GM10248 (cell line): ENCODE data around the gene MARCHF6.

ENCODE experiments used
- CTCF ChIA-PET: fragments of 300-600 bp; sonication (Branson Sonifier 250); formaldehyde crosslinking; extraction: SDS; loops from one replicate; lab custom pipeline; 2021; ENCODE audit warnings: antibody characterized with exemption; lab: Yijun Ruan, JAX
- POLR2A ChIA-PET: fragments of 350-650 bp; sonication (Branson Sonifier 250); formaldehyde crosslinking; extraction: SDS; loops from one replicate; lab custom pipeline; 2020; ENCODE audit warnings: antibody characterized with exemption; lab: Yijun Ruan, JAX
- DNase-seq: peaks from one replicate; pipeline ENCODE4 v3.0.0; 2012; ENCODE audit errors: extremely low spot score
- TF ChIP-seq, protein P1 (sequence below): IDR thresholded peaks from 2 replicates; pipeline ENCODE4 v1.5.1; 2012; ENCODE audit warnings: mild to moderate bottlenecking, low read depth; ENCODE audit errors: extremely low read depth, missing control alignments, control extremely low read depth

MARCHF6 gene

DNA sequence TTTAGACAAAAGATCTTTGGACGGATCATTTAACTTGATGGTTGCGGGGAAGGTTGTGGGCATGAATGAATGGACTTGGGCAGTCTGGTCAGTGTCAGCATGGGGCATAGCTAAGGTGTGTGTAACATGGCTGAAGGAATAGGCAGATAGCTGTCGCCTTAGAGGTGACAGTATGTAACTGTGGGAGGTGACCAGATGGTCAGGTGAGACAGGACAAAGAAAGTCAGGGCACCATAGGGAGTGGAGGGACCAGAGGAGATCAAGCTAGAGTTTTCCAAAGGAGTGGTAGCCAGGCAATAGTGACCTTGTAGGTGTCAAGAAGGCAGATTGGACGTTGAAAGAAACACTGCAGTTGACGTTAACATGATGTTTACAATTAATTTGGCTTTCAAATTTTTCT, 43.1 kb downstream of the MARCHF6 start:
- TF ChIP-seq, protein P1, sequence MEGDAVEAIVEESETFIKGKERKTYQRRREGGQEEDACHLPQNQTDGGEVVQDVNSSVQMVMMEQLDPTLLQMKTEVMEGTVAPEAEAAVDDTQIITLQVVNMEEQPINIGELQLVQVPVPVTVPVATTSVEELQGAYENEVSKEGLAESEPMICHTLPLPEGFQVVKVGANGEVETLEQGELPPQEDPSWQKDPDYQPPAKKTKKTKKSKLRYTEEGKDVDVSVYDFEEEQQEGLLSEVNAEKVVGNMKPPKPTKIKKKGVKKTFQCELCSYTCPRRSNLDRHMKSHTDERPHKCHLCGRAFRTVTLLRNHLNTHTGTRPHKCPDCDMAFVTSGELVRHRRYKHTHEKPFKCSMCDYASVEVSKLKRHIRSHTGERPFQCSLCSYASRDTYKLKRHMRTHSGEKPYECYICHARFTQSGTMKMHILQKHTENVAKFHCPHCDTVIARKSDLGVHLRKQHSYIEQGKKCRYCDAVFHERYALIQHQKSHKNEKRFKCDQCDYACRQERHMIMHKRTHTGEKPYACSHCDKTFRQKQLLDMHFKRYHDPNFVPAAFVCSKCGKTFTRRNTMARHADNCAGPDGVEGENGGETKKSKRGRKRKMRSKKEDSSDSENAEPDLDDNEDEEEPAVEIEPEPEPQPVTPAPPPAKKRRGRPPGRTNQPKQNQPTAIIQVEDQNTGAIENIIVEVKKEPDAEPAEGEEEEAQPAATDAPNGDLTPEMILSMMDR = no peak
- DNase-seq = no peak
- ChIA-PET CTCF (interaction anchor here (1.0 to 1.8 kb wide), 4 partner anchors 13 to 138 kb away, joined by 3 to 5 read pairs (median 4); no protein-coding TSS in a partner anchor), POLR2A (no interaction called here)

DNA sequence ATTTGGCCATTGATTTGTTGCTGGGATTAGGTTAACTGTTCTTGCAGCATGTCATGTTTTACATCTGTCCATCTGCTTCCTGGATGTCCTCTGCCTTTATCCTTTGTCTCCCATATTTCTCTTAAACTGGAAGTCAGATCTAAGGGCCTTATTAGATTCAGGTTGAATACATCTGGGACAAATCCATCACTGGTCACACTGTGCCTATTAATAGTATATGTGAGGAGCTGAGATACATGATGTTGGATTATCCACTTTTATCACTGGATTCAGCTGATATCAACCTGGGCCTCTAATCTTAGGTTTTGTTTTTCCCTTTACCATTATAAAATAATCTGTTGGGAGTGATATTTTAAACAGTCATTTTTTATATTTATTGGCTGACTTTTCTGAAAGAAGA, 46.3 kb downstream of the MARCHF6 start:
- no peak for DNase-seq
- CTCF ChIA-PET = interaction anchor here (1.1 kb wide), 1 partner anchor 11 kb away, joined by 3 read pairs; no protein-coding TSS in a partner anchor
- TF ChIP-seq, protein P1 = no peak
- POLR2A ChIA-PET = no interaction called here

DNA sequence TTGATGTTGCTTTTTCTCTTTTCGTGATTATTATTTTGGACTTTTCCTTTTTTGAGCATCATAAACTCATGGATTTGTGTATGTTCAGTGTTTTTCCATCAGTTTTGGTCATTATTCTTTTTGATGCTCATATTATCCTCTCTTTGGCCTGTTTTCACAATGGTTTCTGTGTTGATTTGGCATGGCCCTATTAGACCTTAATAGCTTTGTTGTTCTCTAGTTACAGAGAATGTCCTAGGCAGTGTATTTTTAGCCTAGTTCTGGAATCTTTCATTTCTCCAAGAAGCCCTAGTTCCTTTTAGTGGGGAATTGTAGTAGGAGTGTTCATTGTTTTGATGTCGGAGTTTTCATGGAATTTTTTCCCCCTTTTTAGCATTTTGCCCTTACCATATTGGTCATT, 46.9 kb downstream of the MARCHF6 start:
- ChIA-PET CTCF (interaction anchor here (1.1 kb wide), 1 partner anchor 12 kb away, joined by 3 read pairs; no protein-coding TSS in a partner anchor), POLR2A (no interaction called here)

DNA sequence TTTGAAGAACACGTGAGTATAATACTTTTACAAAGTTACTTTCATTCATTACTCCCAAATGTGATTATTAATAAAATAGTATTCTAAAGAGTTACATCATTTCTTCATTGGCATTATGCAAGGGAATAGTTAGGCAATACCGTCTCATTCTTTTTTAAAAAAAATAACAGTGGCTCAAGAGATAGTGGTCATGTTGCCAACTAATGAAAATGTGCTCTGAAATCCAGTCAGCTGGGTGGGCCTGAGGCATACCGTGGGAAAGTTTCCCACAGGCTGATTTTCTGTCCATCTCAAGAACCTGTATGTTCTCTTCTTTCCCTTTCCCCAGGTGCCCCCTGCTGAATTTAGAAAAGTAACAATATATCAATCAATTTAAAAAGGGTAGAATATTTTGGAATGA, 47.3 kb downstream of the MARCHF6 start:
- TF ChIP-seq, protein P1 = no peak
- DNase-seq = no peak
- POLR2A ChIA-PET = no interaction called here
- CTCF ChIA-PET = interaction anchor here (0.8 kb wide), 1 partner anchor 13 kb away, joined by 3 read pairs; no protein-coding TSS in a partner anchor

More for the DNA sequence above, 46.9 kb downstream of the MARCHF6 start:
- TF ChIP-seq, protein P1 = no peak
- no peak for DNase-seq

DNA sequence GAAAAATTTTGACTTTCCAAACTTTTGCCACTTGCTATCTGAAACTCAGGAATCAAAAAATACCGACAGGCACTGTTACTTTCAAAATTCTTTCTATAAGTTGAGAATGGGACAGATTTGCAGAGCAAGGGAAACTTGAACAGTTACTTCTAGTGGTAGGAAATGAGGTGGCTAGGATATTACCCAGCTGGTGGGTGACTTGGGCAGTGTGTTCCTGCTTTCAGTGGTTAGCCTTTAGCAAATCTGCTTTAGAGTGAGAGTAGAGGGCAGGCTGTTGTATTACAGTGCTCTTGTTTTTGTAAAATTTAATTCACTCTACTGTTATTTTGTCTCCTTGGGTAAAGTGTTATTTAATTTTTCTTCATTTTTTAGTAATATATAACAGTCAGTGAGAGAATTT, 48.0 kb downstream of the MARCHF6 start:
- ChIA-PET CTCF (interaction anchor here (0.8 kb wide), 1 partner anchor 13 kb away, joined by 3 read pairs; no protein-coding TSS in a partner anchor), POLR2A (no interaction called here)

More for the DNA sequence above, 48.0 kb downstream of the MARCHF6 start:
- TF ChIP-seq, protein P1 = no peak
- no peak for DNase-seq
